Transverse colon (tissue), 4 donors: ENCODE results near the gene SLC25A18. TPM values are rescaled to one million over a fixed set of nuclear protein-coding genes. Genes with fewer than 3 reads are reported as not detected.

ENCODE experiments used
- DNase-seq: peaks from one replicate; pipeline ENCODE4 v3.0.0-alpha.2; 2019
- H3K27ac ChIP-seq, 4 donors: fragments of 200-600 bp; sonication (generic); 2 replicates each; pipeline ENCODE4 v1.5.1; 2016 to 2018; ENCODE audit warnings: inconsistent platforms in 4 of 4
- H3K27me3 ChIP-seq: fragments of 200-600 bp; sonication (generic); 2 replicates; pipeline ENCODE4 v1.5.1; 2017; ENCODE audit warnings: inconsistent platforms
- H3K36me3 ChIP-seq, 4 donors: fragments of 200-600 bp; sonication (generic); 2 replicates each; pipeline ENCODE4 v1.5.1; 2017 to 2019; ENCODE audit warnings: inconsistent platforms in 4 of 4
- H3K4me1 ChIP-seq, 4 donors: fragments of 200-600 bp; sonication (generic); 2 replicates each; pipeline ENCODE4 v1.5.1; 2017 to 2020; ENCODE audit warnings: inconsistent platforms in 4 of 4
- H3K4me3 ChIP-seq, 4 donors: fragments of 200-600 bp; sonication (generic); 1 replicate in 1 of 4; 2 replicates in 3 of 4; pipeline versions ENCODE4 v1.5.1 to v1.6.1; 2017 to 2019; ENCODE audit warnings: inconsistent platforms in 4 of 4
- H3K9me3 ChIP-seq, 2 donors: fragments of 200-600 bp; sonication (generic); 2 replicates each; pipeline ENCODE4 v1.5.1; 2017 to 2019; ENCODE audit warnings: inconsistent platforms in 2 of 2
- CTCF ChIP-seq, 5 experiments: fragments of 200-600 bp in 3 of 5; fragments of 450-650 bp in 2 of 5; sonication (generic) in 3 of 5; IDR thresholded peaks; 1 replicate in 2 of 5; 2 replicates in 3 of 5; pipeline ENCODE4 v1.5.1; 2016 to 2017; ENCODE audit warnings: antibody characterized with exemption in 5 of 5, inconsistent platforms in 3 of 5, mild to moderate bottlenecking in 2 of 5, moderate library complexity in 1 of 5
- EP300 ChIP-seq: sonication (generic); formaldehyde crosslinking; IDR thresholded peaks from one replicate; pipeline ENCODE4 v1.6.1; 2017; ENCODE audit warnings: antibody characterized with exemption, low read depth
- POLR2A ChIP-seq: fragments of 450-650 bp; IDR thresholded peaks from one replicate; pipeline ENCODE4 v1.6.1; 2016; ENCODE audit warnings: antibody characterized with exemption, mild to moderate bottlenecking, moderate library complexity
- POLR2AphosphoS5 ChIP-seq, 3 donors: sonication (generic); formaldehyde crosslinking; IDR thresholded peaks; one replicate each; pipeline ENCODE4 v1.6.1; 2016; ENCODE audit warnings: antibody characterized with exemption in 3 of 3
- WGBS, 2 donors: methylation state at CpG; one replicate each; pipeline ENCODE4 v1.1.5; 2018; ENCODE audit warnings: low coverage in 1 of 2; 5-methylcytosine and 5-hydroxymethylcytosine counted together
- in situ Hi-C, 4 donors: fragments of 200-750 bp; cut with MboI; loops; one replicate each; pipeline versions ENCODE4 v1.15.0 to v1.15.1; 2017; ENCODE audit warnings: low sequenced_read_pairs in 3 of 4, low pct_ligation_motif_present in 1 of 4, low pct_unique_long_range_greater_than_20kb in 1 of 4
- intact Hi-C: fragments of 100-400 bp; cut with DNase I; formaldehyde crosslinking; loops from one replicate; pipeline ENCODE4 v1.15.1; 2023; ENCODE audit warnings: low total_unique reads
- total RNA-seq, 4 donors: library from RNA; depleted of rRNA; stranded (reverse); fragments of >200 nt; gene quantifications; one replicate each; pipeline ENCODE4 v1.1.0, GENCODE V29; 2016

SLC25A18 gene
- total RNA-seq, 4 donors from 2014 or later: 0.75 to 40.4 (median 1.5) TPM

DNA sequence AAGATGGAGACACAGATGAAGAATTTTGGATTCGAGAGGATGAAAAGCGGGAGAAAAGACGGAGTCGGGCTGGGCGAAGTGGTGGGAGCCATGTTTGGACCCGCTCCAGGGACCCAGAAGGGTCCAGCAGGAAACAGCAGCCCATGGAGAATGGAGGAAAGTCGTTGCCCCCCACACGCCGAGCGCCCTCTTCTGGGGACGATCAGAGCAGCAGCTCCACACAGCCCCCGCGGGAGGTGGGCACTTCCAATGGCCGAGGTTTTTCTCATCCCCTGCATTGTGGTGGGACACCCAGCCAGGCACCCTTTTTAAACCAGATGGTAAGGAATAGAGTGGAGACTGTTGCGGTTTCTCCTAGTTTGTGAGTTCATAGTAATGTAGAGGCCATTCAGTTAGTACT is 22.8 kb upstream of the SLC25A18 start:
- TF ChIP-seq POLR2AphosphoS5 (IDR thresholded peaks at IDR 0.05) (no peak), POLR2A (no peak), EP300 (no peak), CTCF (IDR thresholded peaks at IDR 0.05) (no peak)
- Histone ChIP-seq H3K27me3 (no peaks in the 10 kb centered on the region), H3K4me3 (no peak overlapping the region), H3K36me3 (no peaks in the 10 kb centered on the region), H3K4me1 (no peaks in the 10 kb centered on the region), H3K9me3 (no peaks in the 10 kb centered on the region), H3K27ac (no peak overlapping the region)
- intact Hi-C loops: no loop called here
- 87 to 100% methylated on average over 2 to 15 of the region's 15 CpGs for WGBS, 2 donors
- DNase-seq: no peak
- in situ Hi-C loops: no loop called here

DNA sequence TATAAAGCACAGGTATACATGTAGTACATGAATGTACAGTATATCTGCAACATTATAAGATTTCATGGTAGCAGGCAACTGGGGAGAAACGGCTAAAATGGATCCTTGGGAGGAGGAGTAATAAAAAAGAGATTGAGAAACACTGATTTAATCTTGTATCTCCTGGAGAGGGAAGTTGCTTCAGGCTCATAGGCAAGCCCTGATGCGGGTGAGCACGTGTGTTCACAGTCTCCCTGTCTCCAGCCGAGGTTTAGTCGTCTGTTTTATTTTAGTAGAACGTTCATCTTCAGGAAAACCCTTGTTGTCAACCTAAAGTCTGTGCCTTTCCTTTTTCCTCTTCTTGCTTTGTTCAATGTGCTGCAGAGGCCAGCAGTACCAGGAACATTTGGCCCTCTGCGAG is 21.8 kb upstream of the SLC25A18 start:
- intact Hi-C loops: no loop called here
- Histone ChIP-seq H3K27ac (no peak overlapping the region), H3K27me3 (no peaks in the 10 kb centered on the region), H3K4me1 (no peaks in the 10 kb centered on the region), H3K36me3 (no peaks in the 10 kb centered on the region), H3K4me3 (no peak overlapping the region), H3K9me3 (no peaks in the 10 kb centered on the region)
- WGBS, 2 donors: 77 to 81% methylated on average over 6 to 7 of the region's 7 CpGs
- TF ChIP-seq POLR2AphosphoS5 (IDR thresholded peaks at IDR 0.05) (no peak), CTCF (IDR thresholded peaks at IDR 0.05) (no peak), POLR2A (no peak), EP300 (no peak)
- in situ Hi-C loops: no loop called here
- no peak for DNase-seq

DNA sequence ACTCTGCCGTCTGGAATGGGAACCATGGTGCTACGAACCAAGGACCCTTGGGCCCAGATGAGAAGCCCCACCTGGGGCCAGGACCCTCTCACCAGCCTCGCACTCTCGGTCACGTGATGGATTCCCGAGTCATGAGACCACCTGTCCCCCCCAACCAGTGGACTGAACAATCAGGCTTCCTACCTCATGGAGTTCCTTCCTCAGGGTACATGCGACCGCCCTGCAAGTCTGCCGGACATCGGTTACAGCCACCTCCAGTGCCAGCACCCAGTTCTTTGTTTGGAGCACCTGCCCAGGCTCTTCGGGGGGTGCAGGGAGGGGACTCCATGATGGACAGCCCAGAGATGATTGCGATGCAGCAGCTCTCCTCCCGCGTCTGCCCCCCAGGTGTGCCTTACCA is 20.8 kb upstream of the SLC25A18 start:
- Histone ChIP-seq H3K9me3 (no peaks in the 10 kb centered on the region), H3K4me3 (no peak overlapping the region), H3K4me1 (no peaks in the 10 kb centered on the region), H3K36me3 (no peaks in the 10 kb centered on the region), H3K27me3 (no peaks in the 10 kb centered on the region), H3K27ac (no peak overlapping the region)
- DNase-seq: no peak
- TF ChIP-seq EP300 (no peak), POLR2AphosphoS5 (IDR thresholded peaks at IDR 0.05) (no peak), POLR2A (no peak), CTCF (IDR thresholded peaks at IDR 0.05) (no peak)
- intact Hi-C loops (no loop called here), in situ Hi-C loops (no loop called here)
- 94% methylated on average over 14 of the region's 14 CpGs; no CpG with 5 or more reads in 1 of the 2 donors for WGBS, 2 donors

- Histone ChIP-seq H3K36me3 (no peaks in the 10 kb centered on the region), H3K4me3 (no peak overlapping the region), H3K9me3 (no peaks in the 10 kb centered on the region), H3K27me3 (no peaks in the 10 kb centered on the region), H3K27ac (no peak overlapping the region), H3K4me1 (no peaks in the 10 kb centered on the region)
- TF ChIP-seq EP300 (no peak), CTCF (IDR thresholded peaks at IDR 0.05) (no peak), POLR2AphosphoS5 (IDR thresholded peaks at IDR 0.05) (no peak), POLR2A (no peak)
- intact Hi-C loops (no loop called here), in situ Hi-C loops (no loop called here)
- DNase-seq: no peak
- WGBS, 2 donors: 91 to 93% methylated on average over 7 to 23 of the region's 23 CpGs
These were observed 15.1 kb upstream of the SLC25A18 start for GRCh38 chr22:17548010-17548755.
